ENCODE measurements around the gene IGSF9.

DNA sequence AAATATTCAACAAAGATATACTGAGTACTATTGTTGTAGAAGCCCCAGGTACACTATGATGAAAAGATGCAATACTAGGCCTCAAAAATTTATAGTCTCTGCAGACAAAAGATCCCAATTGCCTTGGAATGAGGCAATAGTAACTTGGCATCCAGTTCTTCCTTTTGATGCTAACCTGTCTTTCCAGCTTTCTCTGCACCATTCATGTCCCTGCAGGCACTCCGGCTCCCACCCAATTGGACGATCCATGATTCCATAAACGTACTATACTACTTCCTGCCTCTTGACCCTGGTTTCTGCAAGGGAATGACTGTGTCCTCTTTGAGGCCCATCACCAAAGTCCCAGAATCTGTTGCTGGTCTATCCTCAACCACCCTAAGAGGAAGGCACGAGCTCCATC, 12.1 kb downstream of the IGSF9 start:
- TF ChIP-seq, protein P1, sequence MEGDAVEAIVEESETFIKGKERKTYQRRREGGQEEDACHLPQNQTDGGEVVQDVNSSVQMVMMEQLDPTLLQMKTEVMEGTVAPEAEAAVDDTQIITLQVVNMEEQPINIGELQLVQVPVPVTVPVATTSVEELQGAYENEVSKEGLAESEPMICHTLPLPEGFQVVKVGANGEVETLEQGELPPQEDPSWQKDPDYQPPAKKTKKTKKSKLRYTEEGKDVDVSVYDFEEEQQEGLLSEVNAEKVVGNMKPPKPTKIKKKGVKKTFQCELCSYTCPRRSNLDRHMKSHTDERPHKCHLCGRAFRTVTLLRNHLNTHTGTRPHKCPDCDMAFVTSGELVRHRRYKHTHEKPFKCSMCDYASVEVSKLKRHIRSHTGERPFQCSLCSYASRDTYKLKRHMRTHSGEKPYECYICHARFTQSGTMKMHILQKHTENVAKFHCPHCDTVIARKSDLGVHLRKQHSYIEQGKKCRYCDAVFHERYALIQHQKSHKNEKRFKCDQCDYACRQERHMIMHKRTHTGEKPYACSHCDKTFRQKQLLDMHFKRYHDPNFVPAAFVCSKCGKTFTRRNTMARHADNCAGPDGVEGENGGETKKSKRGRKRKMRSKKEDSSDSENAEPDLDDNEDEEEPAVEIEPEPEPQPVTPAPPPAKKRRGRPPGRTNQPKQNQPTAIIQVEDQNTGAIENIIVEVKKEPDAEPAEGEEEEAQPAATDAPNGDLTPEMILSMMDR (conservative IDR thresholded peaks at IDR 0.05; ENCODE audit: low read depth, low read length): no peak
- TF ChIP-seq EZH2 (IDR thresholded peaks at IDR 0.05; ENCODE audit: borderline replicate concordance, low read depth, low read length, poor library complexity, severe bottlenecking): no peak
